ENCODE results near the gene CA4. TPM values are rescaled to one million over a fixed set of nuclear protein-coding genes. Genes with fewer than 3 reads are reported as not detected.

The CA4 gene
- total RNA-seq, 2 donors from 2014 or later, result 1.5 to 3.0 TPM

DNA sequence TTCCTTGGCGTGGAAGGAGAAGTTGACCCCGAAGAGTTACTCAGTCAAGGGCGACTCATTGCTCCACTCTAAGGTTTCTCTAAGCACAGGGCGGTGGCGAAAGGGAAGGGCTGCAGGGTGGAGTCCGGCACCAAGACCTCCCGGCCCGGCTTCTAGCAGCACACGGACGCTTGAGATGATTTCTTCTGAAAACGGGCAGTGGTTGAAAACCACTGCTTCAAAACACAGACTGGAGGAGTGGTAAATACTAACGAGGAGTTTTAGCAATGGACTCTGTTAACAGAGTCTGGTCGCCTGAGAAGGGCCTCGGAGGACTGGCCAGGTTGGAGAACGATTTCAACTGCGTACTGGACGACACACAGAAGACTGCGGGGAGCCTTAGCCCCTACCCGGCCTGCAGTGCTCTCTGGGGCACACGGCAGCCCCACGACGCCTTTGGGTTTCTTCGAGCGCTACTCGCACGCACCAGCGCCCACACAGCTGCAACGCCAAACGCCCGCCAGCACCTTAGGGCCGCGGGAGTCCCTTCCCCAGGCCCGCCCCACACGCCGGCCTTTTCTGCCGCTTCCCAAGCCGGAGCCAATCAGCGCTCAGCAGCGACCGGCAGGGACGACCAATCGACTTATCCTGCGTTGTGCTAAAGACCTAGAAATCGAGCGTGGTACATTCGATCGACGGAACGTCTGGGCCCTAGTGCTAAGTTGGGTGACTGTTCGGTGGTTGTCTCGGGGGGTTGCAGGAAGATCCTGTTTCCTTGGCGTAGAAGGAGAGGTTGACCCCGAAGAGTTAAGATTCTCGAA, 14.4 kb upstream of the CA4 start:
- WGBS, 2 experiments (ENCODE audit: insufficient coverage in 1 of 2, insufficient read length in 1 of 2), result 4 to 8% methylated on average over 25 to 54 of the region's 54 CpGs
- Histone ChIP-seq H3K9me3 (ENCODE audit: control insufficient read depth, low read length) (no peaks in the 10 kb centered on the region), H3K9ac (ENCODE audit: extremely low read depth, low read length, poor library complexity, severe bottlenecking) (peak overlapping the region; percentile 54), H3K27me3 (ENCODE audit: control insufficient read depth, insufficient read depth, low read length, poor library complexity, severe bottlenecking) (peaks cover 46% of the 10 kb centered on the region), H3K27ac (ENCODE audit: low read depth, low read length) (no peak overlapping the region), H3K4me1 (ENCODE audit: control insufficient read depth, insufficient read depth, low read length) (no peaks in the 10 kb centered on the region), H3K36me3 (ENCODE audit: control insufficient read depth, insufficient read depth, low read length) (peaks cover 8% of the 10 kb centered on the region), H3K4me3 (ENCODE audit: low read length) (peak overlapping the region; percentile 94)
- H3K36me3 Mint-ChIP-seq (ENCODE audit: low read depth), result peaks cover 15% of the 10 kb centered on the region
- H3K27ac Mint-ChIP-seq, result peak overlapping the region; percentile 34
- H3K9me3 Mint-ChIP-seq, result peaks cover 3% of the 10 kb centered on the region
- peak overlapping the region; percentile 75 for H3K4me3 Mint-ChIP-seq
- TF ChIP-seq, protein P1, sequence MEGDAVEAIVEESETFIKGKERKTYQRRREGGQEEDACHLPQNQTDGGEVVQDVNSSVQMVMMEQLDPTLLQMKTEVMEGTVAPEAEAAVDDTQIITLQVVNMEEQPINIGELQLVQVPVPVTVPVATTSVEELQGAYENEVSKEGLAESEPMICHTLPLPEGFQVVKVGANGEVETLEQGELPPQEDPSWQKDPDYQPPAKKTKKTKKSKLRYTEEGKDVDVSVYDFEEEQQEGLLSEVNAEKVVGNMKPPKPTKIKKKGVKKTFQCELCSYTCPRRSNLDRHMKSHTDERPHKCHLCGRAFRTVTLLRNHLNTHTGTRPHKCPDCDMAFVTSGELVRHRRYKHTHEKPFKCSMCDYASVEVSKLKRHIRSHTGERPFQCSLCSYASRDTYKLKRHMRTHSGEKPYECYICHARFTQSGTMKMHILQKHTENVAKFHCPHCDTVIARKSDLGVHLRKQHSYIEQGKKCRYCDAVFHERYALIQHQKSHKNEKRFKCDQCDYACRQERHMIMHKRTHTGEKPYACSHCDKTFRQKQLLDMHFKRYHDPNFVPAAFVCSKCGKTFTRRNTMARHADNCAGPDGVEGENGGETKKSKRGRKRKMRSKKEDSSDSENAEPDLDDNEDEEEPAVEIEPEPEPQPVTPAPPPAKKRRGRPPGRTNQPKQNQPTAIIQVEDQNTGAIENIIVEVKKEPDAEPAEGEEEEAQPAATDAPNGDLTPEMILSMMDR (conservative IDR thresholded peaks at IDR 0.05), result no peak
- DNase-seq, result peak; percentile 99
- H3K27me3 Mint-ChIP-seq (ENCODE audit: insufficient read depth), result peaks cover 56% of the 10 kb centered on the region
- H3K4me1 Mint-ChIP-seq, result peaks cover 10% of the 10 kb centered on the region

DNA sequence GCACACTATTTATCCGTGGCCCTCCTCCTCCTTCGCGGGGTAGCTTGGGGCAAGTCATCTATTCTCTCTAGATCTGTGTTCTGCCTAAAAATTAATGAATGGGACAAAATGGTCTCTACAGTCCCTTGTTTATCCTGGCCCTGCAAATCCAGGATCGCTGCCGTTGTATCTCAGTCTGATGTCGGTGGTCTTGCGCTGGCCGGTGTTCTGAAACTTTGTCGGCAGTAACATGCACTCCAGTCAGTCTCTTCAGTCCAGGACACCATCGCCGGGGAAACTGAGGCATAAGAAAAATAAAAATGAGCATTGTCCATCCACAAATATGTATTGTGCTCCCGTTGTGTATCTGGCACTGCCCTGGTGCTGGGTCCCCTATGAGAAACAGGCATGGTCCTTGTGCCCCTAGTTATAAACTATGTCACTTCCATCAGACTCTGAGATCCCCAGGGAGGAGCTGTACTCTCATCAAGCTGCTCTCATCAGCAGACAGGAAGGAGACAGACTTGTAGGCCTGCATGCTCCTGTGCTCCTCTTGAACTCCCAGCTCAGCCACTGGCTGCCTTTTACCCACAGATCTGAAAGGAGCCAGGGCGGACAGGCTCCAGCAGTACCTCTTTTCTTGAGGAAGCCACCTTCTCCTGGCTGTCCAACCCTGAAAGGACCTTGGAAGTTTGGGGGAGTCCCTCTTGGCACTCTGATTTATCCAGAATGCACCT, 13.7 kb upstream of the CA4 start:
- TF ChIP-seq, protein P1 (conservative IDR thresholded peaks at IDR 0.05), result no peak
- Histone ChIP-seq H3K4me1 (ENCODE audit: control insufficient read depth, insufficient read depth, low read length) (no peaks in the 10 kb centered on the region), H3K36me3 (ENCODE audit: control insufficient read depth, insufficient read depth, low read length) (peaks cover 8% of the 10 kb centered on the region), H3K9ac (ENCODE audit: extremely low read depth, low read length, poor library complexity, severe bottlenecking) (no peak overlapping the region), H3K27me3 (ENCODE audit: control insufficient read depth, insufficient read depth, low read length, poor library complexity, severe bottlenecking) (peaks cover 53% of the 10 kb centered on the region), H3K9me3 (ENCODE audit: control insufficient read depth, low read length) (no peaks in the 10 kb centered on the region), H3K27ac (ENCODE audit: low read depth, low read length) (no peak overlapping the region), H3K4me3 (ENCODE audit: low read length) (peak overlapping the region; percentile 94)
- H3K36me3 Mint-ChIP-seq (ENCODE audit: low read depth), result peaks cover 15% of the 10 kb centered on the region
- H3K4me3 Mint-ChIP-seq, result peak overlapping the region; percentile 75
- H3K27ac Mint-ChIP-seq, result no peak overlapping the region
- peaks cover 10% of the 10 kb centered on the region for H3K4me1 Mint-ChIP-seq
- peaks cover 3% of the 10 kb centered on the region for H3K9me3 Mint-ChIP-seq
- peaks cover 64% of the 10 kb centered on the region for H3K27me3 Mint-ChIP-seq (ENCODE audit: insufficient read depth)
- WGBS, 2 experiments (ENCODE audit: insufficient coverage in 1 of 2, insufficient read length in 1 of 2), result 82 to 87% methylated on average over 13 of the region's 13 CpGs
- peak; percentile 40 for DNase-seq

DNA sequence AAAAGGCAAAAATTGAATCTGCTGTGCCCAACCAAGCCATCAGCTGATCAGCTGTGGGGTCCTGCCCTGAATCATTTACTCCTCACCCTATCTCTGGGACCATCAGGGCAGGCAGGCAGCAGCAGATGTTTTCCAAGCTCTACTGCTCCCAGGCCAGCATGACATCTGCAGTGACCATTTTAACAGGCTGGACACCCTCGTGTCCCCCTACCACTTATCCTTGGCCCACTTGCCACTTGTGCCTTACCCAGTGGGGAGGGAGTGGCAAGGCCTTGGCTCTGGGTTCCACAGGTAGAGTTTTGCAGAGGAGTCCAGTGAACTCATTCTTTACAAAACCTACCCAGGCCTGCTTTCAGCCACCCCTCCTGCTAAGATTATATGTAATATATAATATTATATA, 12.0 kb upstream of the CA4 start:
- peaks cover 3% of the 10 kb centered on the region for H3K9me3 Mint-ChIP-seq
- H3K9ac ChIP-seq (ENCODE audit: extremely low read depth, low read length, poor library complexity, severe bottlenecking), result no peak overlapping the region
- peak; percentile 25 for DNase-seq
- TF ChIP-seq, protein P1 (conservative IDR thresholded peaks at IDR 0.05), result no peak
- no peak overlapping the region for H3K27ac Mint-ChIP-seq
- no peak overlapping the region for H3K4me3 Mint-ChIP-seq
- H3K36me3 ChIP-seq (ENCODE audit: control insufficient read depth, insufficient read depth, low read length), result no peaks in the 10 kb centered on the region
- peaks cover 4% of the 10 kb centered on the region for H3K36me3 Mint-ChIP-seq (ENCODE audit: low read depth)
- H3K4me1 Mint-ChIP-seq, result peaks cover 18% of the 10 kb centered on the region
- no peak overlapping the region for H3K27ac ChIP-seq (ENCODE audit: low read depth, low read length)
- WGBS, 2 experiments (ENCODE audit: insufficient coverage in 1 of 2, insufficient read length in 1 of 2), result 60 to 70% methylated on average over 1 of the region's 1 CpG
- no peak overlapping the region for H3K4me3 ChIP-seq (ENCODE audit: low read length)
- peaks cover 5% of the 10 kb centered on the region for H3K4me1 ChIP-seq (ENCODE audit: control insufficient read depth, insufficient read depth, low read length)
- H3K27me3 ChIP-seq (ENCODE audit: control insufficient read depth, insufficient read depth, low read length, poor library complexity, severe bottlenecking), result peaks cover 63% of the 10 kb centered on the region
- H3K27me3 Mint-ChIP-seq (ENCODE audit: insufficient read depth), result peaks cover 77% of the 10 kb centered on the region
- H3K9me3 ChIP-seq (ENCODE audit: control insufficient read depth, low read length), result no peaks in the 10 kb centered on the region

All from endodermal cell (in vitro differentiated cells).